ENCODE measurements around the gene SLC49A3. TPM values are rescaled to one million over a fixed set of nuclear protein-coding genes. Genes with fewer than 3 reads are reported as not detected.

SLC49A3 gene
- total RNA-seq, 1 experiment from 2014 or later: 5.5 TPM

- H3K4me1 ChIP-seq (ENCODE audit: control insufficient read depth in 1 of 2, insufficient read depth in 2 of 2, low read length in 2 of 2): no peaks in the 10 kb centered on the region
- CTCF ChIA-PET: no interaction called here
These were observed 36.9 kb downstream of the SLC49A3 start for GRCh38 chr4:651884-652642.

More at GRCh38 chr4:651884-652642, 36.9 kb downstream of the SLC49A3 start:
- ChIA-PET RAD21 (ENCODE audit: low non-redundant PET in 1 of 2, low total read pairs in 2 of 2, uncharacterized antibody in 2 of 2, unreplicated experiment in 2 of 2) (no interaction called here), POLR2A (no interaction called here)
- H3K4me2 ChIP-seq (ENCODE audit: low read length): no peak overlapping the region
- H3K9ac ChIP-seq (ENCODE audit: low read length): no peak overlapping the region
- H3K9me3 ChIP-seq (ENCODE audit: control insufficient read depth in 1 of 2, insufficient read depth in 1 of 2, low read depth in 1 of 2, low read length in 2 of 2): no peaks in the 10 kb centered on the region
- H3K4me3 ChIP-seq (replicated peaks in 1 of 2; ENCODE audit: low read depth in 1 of 2, low read length in 2 of 2): no peak overlapping the region
- no peaks in the 10 kb centered on the region for H3K27me3 ChIP-seq (ENCODE audit: insufficient read depth, low read length)
- no peaks in the 10 kb centered on the region for H3K79me2 ChIP-seq (ENCODE audit: insufficient read depth, low read length)
- ATAC-seq (no peak), DNase-seq (ENCODE audit: low read depth, low spot score) (no peak)
- BruUV-seq (replicated peaks): no TSS peak
- no peaks in the 10 kb centered on the region for H4K20me1 ChIP-seq (ENCODE audit: insufficient read depth)
- TF ChIP-seq POLR2AphosphoS5 (IDR thresholded peaks at IDR 0.05; ENCODE audit: low read depth, low read length): no peak
- no peak for TF ChIP-seq SP1 (IDR thresholded peaks at IDR 0.05; ENCODE audit: low read depth)
- TF ChIP-seq CBX3 (IDR thresholded peaks at IDR 0.05; ENCODE audit: low read depth): no peak
- no peak for TF ChIP-seq JUND (IDR thresholded peaks at IDR 0.05)
- no peak for TF ChIP-seq SIN3A (IDR thresholded peaks at IDR 0.05; ENCODE audit: low read depth)
- TF ChIP-seq CTCF (IDR thresholded peaks at IDR 0.05 in 2 of 3, conservative IDR thresholded peaks at IDR 0.05 in 1 of 3; ENCODE audit: borderline replicate concordance in 1 of 3, insufficient read depth in 1 of 3, low read depth in 2 of 3, low read length in 2 of 3): no peak
- no peak for TF ChIP-seq RAD21 (IDR thresholded peaks at IDR 0.05; ENCODE audit: low read depth)
- no peak for TF ChIP-seq EZH2phosphoT487 (IDR thresholded peaks at IDR 0.05; ENCODE audit: borderline replicate concordance)
- no peak for TF ChIP-seq ZBTB33 (IDR thresholded peaks at IDR 0.05; ENCODE audit: extremely low read depth, insufficient replicate concordance, low read length)
- TF ChIP-seq ZFX (IDR thresholded peaks at IDR 0.05): no peak
- TF ChIP-seq YY1 (IDR thresholded peaks at IDR 0.05; ENCODE audit: extremely low read depth, insufficient replicate concordance, low read depth, low read length): no peak
- TF ChIP-seq REST (IDR thresholded peaks at IDR 0.05; ENCODE audit: low read depth): no peak
- no peak overlapping the region for H2AFZ ChIP-seq (ENCODE audit: low read depth, low read length, poor library complexity, severe bottlenecking)
- H3K27ac ChIP-seq (ENCODE audit: low read depth, low read length): no peak overlapping the region
- no peaks in the 10 kb centered on the region for H3K9me2 ChIP-seq (ENCODE audit: insufficient read depth)
- intact Hi-C loops (cut with micrococcal nuclease): no loop called here
- H3K36me3 ChIP-seq (ENCODE audit: control insufficient read depth in 1 of 2, insufficient read depth in 2 of 2, low read length in 2 of 2): no peaks in the 10 kb centered on the region

All from HCT116 (cell line).